Endothelial cell of umbilical vein (primary cell): ENCODE results near the gene ZFPM1.
"Not testable (repeated sequence)": the region's sequence is repeated elsewhere in the genome, so short reads cannot be mapped to it uniquely, and the experiment has no call there.

Experiments
- EZH2 ChIP-seq: IDR thresholded peaks from 2 replicates; pipeline ENCODE4 v1.6.1; 2012; ENCODE audit warnings: borderline replicate concordance, low read depth, mild to moderate bottlenecking, moderate library complexity, low read length, inconsistent platforms; ENCODE audit not compliant: severe bottlenecking
- JUN ChIP-seq: IDR thresholded peaks from 2 replicates; pipeline ENCODE4 v1.6.1; 2011; ENCODE audit warnings: borderline replicate concordance, low read depth; ENCODE audit not compliant: insufficient read length, insufficient read depth
- POLR2A ChIP-seq: IDR thresholded peaks from 2 replicates; pipeline ENCODE4 v1.6.1; 2012; ENCODE audit warnings: low read depth, mild to moderate bottlenecking, control low read depth, low read length
- POLR2AphosphoS5 ChIP-seq: IDR thresholded peaks from 2 replicates; pipeline ENCODE4 v1.6.1; 2012; ENCODE audit warnings: low read depth, mild to moderate bottlenecking, control low read depth, low read length, moderate library complexity; ENCODE audit not compliant: insufficient read depth
- TF ChIP-seq, protein P1 (sequence below), 2 donors: IDR thresholded peaks; 1 replicate in 1 of 2; 2 replicates in 1 of 2; pipeline ENCODE4 v1.5.1; 2011; ENCODE audit warnings: low read length in 2 of 2, mild to moderate bottlenecking in 2 of 2, moderate library complexity in 2 of 2, control low read depth in 1 of 2, inconsistent platforms in 1 of 2, low read depth in 1 of 2; ENCODE audit not compliant: insufficient read depth in 1 of 2; ENCODE audit errors: extremely low read depth in 1 of 2
- TF ChIP-seq, protein P2 (sequence below): IDR thresholded peaks from 2 replicates; pipeline ENCODE4 v1.6.1; 2011; ENCODE audit not compliant: insufficient read depth, insufficient read length

DNA sequence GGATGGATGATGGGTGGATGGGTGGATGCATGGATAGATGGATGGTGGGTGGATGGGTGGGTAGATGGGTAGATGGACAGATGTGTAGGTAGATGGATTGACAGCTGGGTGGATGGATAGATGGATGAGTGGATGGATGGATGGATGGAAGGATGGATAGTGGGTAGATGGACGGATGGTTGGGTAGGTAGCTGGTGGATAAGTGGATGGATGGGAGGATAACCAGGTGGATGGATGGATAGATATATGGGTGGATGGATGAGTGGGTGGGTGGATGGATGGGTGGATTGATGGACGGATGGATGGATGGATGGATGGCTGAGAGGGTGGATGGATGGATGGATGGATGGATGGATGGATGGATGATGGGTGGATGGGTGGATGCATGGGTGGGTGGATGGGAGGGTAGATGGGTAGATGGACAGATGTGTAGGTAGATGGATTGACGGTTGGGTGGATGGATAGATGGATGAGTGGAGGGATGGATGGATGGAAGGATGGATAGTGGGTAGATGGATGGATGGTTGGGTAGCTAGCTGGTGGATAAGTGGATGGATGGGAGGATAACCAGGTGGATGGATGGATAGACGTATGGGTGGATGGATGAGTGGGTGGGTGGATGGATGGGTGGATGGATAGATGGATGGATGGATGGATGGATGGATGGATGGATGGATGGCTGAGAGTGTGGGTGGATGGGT, 65.5 kb downstream of the ZFPM1 start:
- TF ChIP-seq, protein P1, sequence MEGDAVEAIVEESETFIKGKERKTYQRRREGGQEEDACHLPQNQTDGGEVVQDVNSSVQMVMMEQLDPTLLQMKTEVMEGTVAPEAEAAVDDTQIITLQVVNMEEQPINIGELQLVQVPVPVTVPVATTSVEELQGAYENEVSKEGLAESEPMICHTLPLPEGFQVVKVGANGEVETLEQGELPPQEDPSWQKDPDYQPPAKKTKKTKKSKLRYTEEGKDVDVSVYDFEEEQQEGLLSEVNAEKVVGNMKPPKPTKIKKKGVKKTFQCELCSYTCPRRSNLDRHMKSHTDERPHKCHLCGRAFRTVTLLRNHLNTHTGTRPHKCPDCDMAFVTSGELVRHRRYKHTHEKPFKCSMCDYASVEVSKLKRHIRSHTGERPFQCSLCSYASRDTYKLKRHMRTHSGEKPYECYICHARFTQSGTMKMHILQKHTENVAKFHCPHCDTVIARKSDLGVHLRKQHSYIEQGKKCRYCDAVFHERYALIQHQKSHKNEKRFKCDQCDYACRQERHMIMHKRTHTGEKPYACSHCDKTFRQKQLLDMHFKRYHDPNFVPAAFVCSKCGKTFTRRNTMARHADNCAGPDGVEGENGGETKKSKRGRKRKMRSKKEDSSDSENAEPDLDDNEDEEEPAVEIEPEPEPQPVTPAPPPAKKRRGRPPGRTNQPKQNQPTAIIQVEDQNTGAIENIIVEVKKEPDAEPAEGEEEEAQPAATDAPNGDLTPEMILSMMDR (IDR thresholded peaks at IDR 0.05; ENCODE audit: extremely low read depth in 1 of 2, insufficient read depth in 1 of 2, low read depth in 1 of 2, low read length in 2 of 2) = not testable (repeated sequence)
- not testable (repeated sequence) for TF ChIP-seq POLR2A, POLR2AphosphoS5, EZH2, JUN
- TF ChIP-seq, protein P2, sequence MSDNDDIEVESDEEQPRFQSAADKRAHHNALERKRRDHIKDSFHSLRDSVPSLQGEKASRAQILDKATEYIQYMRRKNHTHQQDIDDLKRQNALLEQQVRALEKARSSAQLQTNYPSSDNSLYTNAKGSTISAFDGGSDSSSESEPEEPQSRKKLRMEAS = not testable (repeated sequence)
